HFFc6 (cell line): ENCODE data around the gene DNASE1L1. TPM values are rescaled to one million over a fixed set of nuclear protein-coding genes. Genes with fewer than 3 reads are reported as not detected.

Experiments
- DNase-seq: peaks from one replicate; pipeline ENCODE4 v3.0.0-alpha.2; 2018
- H3K27ac Mint-ChIP-seq: 2 replicates; pipeline ENCODE4 v1.8.0; 2020; ENCODE audit warnings: mild to moderate bottlenecking, mixed read lengths
- H3K27me3 Mint-ChIP-seq: 2 replicates; pipeline ENCODE4 v1.8.0; 2021; ENCODE audit warnings: mild to moderate bottlenecking, moderate library complexity, mixed read lengths; ENCODE audit not compliant: insufficient read depth
- H3K36me3 Mint-ChIP-seq: 2 replicates; pipeline ENCODE4 v1.8.0; 2021; ENCODE audit warnings: low read depth, mixed read lengths
- H3K4me1 Mint-ChIP-seq: 2 replicates; pipeline ENCODE4 v1.8.0; 2020; ENCODE audit warnings: low read depth, mixed read lengths
- H3K4me3 Mint-ChIP-seq: 2 replicates; pipeline ENCODE4 v1.8.0; 2020; ENCODE audit warnings: mild to moderate bottlenecking, moderate library complexity, mixed read lengths
- H3K9me3 Mint-ChIP-seq: 2 replicates; pipeline ENCODE4 v1.8.0; 2020; ENCODE audit warnings: mild to moderate bottlenecking, mixed read lengths
- total RNA-seq, 6 experiments: library from RNA; stranded (reverse); fragmentation: NEBNext Ultra II Directional; extraction: Animal tissue kit (Norgen Biotek cat#: 25700); gene quantifications; 2 replicates in 1 of 6; 3 replicates in 5 of 6; pipeline ENCODE4 v1.2.3, GENCODE V29; 2021
- TF ChIP-seq, protein P1 (sequence below): fragments of 200-600 bp; sonication (generic); IDR thresholded peaks from 2 replicates; pipeline ENCODE4 v1.5.0; 2021; ENCODE audit warnings: antibody characterized with exemption, mild to moderate bottlenecking

DNASE1L1 gene
- total RNA-seq, 6 experiments from 2014 or later = 74.8 to 96.3 (median 87.4) TPM

DNA sequence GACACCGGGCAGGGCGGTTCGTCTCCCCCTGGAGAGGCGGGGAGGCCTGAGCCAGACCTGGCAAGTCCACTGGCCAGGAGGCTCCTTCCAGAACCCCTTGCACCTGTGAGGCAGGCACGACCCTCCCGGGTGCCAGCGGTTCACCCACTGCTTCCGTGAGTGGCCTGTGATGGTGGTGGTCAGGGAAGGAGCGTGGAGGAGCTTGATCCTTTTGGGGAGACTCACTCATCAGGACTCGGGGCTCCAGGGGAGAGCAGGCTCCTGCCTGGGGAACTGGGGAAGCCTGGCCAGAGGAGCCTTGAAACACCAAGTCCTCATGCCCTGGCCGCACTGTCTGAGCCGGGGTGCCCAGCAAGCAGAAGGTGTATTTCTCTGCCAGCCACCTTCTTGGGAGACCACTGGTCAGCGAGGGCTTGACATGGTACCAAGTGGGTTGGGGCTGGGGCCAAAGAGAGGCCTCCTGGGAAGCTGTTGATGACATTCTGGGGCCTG, 35.7 kb upstream of the DNASE1L1 start:
- H3K9me3 Mint-ChIP-seq = no peaks in the 10 kb centered on the region
- H3K27ac Mint-ChIP-seq = 0 out of 2 replicates have a peak overlapping the region, but pooled peaks have one; percentile 9
- H3K4me3 Mint-ChIP-seq = peak overlapping the region; percentile 75
- TF ChIP-seq, protein P1, sequence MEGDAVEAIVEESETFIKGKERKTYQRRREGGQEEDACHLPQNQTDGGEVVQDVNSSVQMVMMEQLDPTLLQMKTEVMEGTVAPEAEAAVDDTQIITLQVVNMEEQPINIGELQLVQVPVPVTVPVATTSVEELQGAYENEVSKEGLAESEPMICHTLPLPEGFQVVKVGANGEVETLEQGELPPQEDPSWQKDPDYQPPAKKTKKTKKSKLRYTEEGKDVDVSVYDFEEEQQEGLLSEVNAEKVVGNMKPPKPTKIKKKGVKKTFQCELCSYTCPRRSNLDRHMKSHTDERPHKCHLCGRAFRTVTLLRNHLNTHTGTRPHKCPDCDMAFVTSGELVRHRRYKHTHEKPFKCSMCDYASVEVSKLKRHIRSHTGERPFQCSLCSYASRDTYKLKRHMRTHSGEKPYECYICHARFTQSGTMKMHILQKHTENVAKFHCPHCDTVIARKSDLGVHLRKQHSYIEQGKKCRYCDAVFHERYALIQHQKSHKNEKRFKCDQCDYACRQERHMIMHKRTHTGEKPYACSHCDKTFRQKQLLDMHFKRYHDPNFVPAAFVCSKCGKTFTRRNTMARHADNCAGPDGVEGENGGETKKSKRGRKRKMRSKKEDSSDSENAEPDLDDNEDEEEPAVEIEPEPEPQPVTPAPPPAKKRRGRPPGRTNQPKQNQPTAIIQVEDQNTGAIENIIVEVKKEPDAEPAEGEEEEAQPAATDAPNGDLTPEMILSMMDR = no peak
- no peak for DNase-seq
- peaks cover 11% of the 10 kb centered on the region; the same call in 1 of the 2 replicates for H3K4me1 Mint-ChIP-seq
- H3K27me3 Mint-ChIP-seq = no peaks in the 10 kb centered on the region
- no peaks in the 10 kb centered on the region for H3K36me3 Mint-ChIP-seq

DNA sequence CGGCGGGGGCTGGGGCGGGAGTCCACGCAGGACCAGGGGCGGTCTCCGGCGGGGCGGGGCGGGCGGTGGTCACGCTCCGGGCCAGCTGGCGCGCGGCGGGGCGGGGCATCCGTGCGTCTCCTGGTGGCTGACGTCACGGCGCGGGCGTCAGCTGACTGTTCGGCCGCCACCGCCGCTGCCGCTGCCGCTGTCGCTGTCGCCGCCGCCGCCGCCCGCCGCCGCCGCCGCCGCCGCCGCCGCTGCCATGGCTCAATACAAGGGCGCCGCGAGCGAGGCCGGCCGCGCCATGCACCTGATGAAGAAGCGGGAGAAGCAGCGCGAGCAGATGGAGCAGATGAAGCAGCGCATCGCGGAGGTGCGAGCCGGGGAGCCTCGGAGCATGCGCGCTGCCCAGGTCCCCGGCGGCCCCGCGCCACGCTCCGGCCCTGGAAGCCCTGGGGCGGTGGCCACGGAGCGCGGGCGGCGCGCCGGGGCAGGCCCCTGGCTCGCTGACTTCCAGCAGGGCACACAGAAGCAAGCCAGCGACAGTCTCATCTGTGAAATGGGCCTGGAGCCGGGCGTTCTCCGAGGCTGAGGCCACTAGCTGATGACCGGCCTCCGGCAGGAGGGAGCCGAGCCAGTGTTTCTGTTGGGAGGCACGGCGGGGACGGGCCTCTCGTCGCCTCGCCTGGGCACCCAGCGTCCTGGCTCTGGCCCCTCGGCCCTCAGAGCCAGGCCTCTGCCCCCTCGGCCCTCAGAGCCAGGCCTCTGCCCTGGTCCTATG, 35.1 kb upstream of the DNASE1L1 start, which contains the start of gene FAM50A:
Gene FAM50A, plus strand, starts transcription at position 150 of the 763 bp plus-strand sequence. Its CDS starts 95 bp downstream, at position 245.
- TF ChIP-seq, protein P1 = no peak
- H3K9me3 Mint-ChIP-seq = no peaks in the 10 kb centered on the region

DNA sequence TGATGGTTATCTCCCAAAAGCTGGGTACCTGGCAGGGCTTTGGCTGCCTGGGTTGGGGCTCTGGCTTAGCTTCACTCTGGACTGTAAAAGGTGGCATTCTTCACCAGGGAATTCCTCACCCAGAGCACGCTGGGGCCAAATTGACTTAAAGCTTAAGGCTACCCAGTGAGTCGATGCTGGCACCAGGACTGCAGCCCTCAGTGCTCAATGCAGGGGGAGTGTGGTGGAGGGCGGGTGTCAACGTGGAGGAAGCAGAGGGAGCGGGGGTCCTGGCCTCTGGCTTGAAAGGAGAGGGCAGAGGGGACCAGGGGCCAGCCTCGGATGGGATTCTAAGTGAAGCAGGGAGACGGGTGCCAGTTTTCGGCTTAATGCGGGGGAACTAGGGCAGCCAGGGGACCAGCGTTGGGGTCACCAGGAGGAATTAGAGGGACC, 34.4 kb upstream of the DNASE1L1 start:
- TF ChIP-seq, protein P1 = no peak
- Mint-ChIP-seq H3K4me1 (peaks cover 16% of the 10 kb centered on the region), H3K27me3 (no peaks in the 10 kb centered on the region), H3K36me3 (no peaks in the 10 kb centered on the region), H3K9me3 (no peaks in the 10 kb centered on the region), H3K27ac (peak overlapping the region; percentile 82), H3K4me3 (peak overlapping the region; percentile 74)
- no peak for DNase-seq

More for the DNA sequence above, 35.1 kb upstream of the DNASE1L1 start, which contains the start of gene FAM50A:
- peak; percentile 37 for DNase-seq
- H3K36me3 Mint-ChIP-seq = no peaks in the 10 kb centered on the region
- peak within 1 kb of the TSS; percentile 82 for H3K27ac Mint-ChIP-seq
- peak within 1 kb of the TSS; percentile 75 for H3K4me3 Mint-ChIP-seq
- no peaks in the 10 kb centered on the region for H3K27me3 Mint-ChIP-seq
- peaks cover 11% of the 10 kb centered on the region; the same call in 1 of the 2 replicates for H3K4me1 Mint-ChIP-seq

DNA sequence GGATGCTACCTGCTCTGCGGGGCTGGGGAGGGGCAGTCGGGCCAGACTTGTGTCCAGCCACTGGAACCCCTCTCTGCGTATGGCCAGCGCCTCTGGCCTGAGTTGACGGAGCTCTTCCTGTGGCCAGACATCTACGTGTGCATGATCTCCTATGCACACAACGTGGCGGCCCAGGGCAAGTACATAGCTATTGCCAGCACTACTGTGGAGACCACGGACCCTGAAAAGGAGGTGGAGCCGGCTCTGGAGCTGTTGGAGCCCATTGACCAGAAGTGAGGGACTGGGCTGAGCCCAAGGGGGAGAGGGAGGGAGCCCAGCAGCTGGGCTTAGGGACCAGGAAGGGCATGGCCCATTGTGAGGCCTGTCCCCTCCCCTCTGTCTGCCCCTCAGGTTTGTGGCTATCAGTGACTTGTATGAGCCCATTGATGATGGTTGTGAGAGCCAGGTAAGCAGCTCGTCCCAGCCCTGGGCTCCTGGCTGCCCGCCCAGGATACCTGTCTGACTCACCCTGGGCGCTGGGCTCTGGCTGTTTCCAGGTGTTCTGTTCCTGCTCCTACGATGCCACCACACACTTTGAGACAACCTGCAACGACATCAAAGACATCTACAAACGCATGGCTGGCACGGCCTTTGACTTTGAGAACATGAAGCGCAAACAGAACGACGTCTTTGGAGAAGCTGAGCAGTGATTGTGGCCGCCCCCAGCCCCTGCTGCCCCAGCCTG, 33.1 kb upstream of the DNASE1L1 start:
- Mint-ChIP-seq H3K4me3 (no peak overlapping the region), H3K36me3 (peaks cover 8% of the 10 kb centered on the region), H3K4me1 (peaks cover 22% of the 10 kb centered on the region), H3K27me3 (no peaks in the 10 kb centered on the region; the same call in 1 of the 2 replicates), H3K9me3 (no peaks in the 10 kb centered on the region), H3K27ac (no peak overlapping the region)
- TF ChIP-seq, protein P1 = no peak
- DNase-seq = no peak

DNA sequence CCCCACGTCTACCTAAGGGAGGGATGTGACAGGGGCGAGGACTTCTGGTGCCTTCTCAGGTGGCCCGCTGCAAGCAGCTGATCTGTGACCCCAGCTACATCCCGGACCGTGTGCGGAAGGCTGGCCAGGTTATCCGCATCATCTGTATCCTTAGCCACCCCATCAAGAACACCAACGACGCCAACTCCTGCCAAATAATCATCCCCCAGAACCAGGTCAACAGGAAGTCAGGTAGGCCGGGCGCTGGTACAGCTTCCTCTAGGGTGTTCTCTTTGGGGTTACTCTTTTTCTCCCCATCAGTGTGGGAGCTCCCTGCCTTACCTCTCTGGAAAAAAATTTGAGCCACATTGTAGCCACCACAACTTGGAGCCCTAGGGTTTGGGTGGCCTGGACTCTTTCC, 32.5 kb upstream of the DNASE1L1 start:
- no peaks in the 10 kb centered on the region for H3K9me3 Mint-ChIP-seq

More for the DNA sequence above, 32.5 kb upstream of the DNASE1L1 start:
- TF ChIP-seq, protein P1 = no peak
- Mint-ChIP-seq H3K27ac (no peak overlapping the region), H3K4me3 (no peak overlapping the region), H3K36me3 (peaks cover 8% of the 10 kb centered on the region), H3K4me1 (peaks cover 22% of the 10 kb centered on the region), H3K27me3 (no peaks in the 10 kb centered on the region; the same call in 1 of the 2 replicates)
- DNase-seq = no peak
